Measurements from ENCODE around the gene CLIP3. TPM values are rescaled to one million over a fixed set of nuclear protein-coding genes. Genes with fewer than 3 reads are reported as not detected.
"Not testable (repeated sequence)": the region's sequence is repeated elsewhere in the genome, so short reads cannot be mapped to it uniquely, and the experiment has no call there.

The CLIP3 gene
- total RNA-seq, 4 donors from 2014 or later = 1.8 to 9.8 (median 5.2) TPM

DNA sequence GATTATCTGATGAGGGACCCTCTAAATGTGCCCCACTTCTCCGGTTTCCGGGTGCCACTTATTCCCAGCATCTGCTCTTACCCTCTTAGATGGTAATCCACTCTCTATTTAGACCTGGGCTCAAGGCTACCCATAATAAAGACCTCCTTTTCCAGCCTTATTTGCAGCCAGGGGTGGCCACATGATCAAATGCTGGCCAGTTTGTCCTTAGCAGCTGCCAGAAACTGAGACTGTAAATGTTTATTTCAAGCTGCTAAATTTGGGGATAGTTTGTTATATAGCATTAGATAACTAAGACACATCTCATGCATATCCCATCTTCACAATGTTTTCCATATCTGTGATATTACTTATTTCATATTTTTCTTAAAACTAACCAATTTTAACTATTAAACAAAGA, 11.3 kb upstream of the CLIP3 start:
- peaks cover 0 to 5% (median 0%) of the 10 kb centered on the region in 4 donors for H3K4me1 ChIP-seq
- no peak for DNase-seq
- H3K36me3 ChIP-seq = peaks cover 0 to 6% (median 0%) of the 10 kb centered on the region in 3 donors
- peak overlapping the region in 1 of 4 donors; percentile 10 for H3K27ac ChIP-seq
- no peaks in the 10 kb centered on the region for H3K9me3 ChIP-seq
- TF ChIP-seq, protein P1, sequence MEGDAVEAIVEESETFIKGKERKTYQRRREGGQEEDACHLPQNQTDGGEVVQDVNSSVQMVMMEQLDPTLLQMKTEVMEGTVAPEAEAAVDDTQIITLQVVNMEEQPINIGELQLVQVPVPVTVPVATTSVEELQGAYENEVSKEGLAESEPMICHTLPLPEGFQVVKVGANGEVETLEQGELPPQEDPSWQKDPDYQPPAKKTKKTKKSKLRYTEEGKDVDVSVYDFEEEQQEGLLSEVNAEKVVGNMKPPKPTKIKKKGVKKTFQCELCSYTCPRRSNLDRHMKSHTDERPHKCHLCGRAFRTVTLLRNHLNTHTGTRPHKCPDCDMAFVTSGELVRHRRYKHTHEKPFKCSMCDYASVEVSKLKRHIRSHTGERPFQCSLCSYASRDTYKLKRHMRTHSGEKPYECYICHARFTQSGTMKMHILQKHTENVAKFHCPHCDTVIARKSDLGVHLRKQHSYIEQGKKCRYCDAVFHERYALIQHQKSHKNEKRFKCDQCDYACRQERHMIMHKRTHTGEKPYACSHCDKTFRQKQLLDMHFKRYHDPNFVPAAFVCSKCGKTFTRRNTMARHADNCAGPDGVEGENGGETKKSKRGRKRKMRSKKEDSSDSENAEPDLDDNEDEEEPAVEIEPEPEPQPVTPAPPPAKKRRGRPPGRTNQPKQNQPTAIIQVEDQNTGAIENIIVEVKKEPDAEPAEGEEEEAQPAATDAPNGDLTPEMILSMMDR (IDR thresholded peaks at IDR 0.05) = no peak
- TF ChIP-seq POLR2A (IDR thresholded peaks at IDR 0.05) = no peak
- no peaks in the 10 kb centered on the region for H3K27me3 ChIP-seq
- H3K4me3 ChIP-seq = no peak overlapping the region

DNA sequence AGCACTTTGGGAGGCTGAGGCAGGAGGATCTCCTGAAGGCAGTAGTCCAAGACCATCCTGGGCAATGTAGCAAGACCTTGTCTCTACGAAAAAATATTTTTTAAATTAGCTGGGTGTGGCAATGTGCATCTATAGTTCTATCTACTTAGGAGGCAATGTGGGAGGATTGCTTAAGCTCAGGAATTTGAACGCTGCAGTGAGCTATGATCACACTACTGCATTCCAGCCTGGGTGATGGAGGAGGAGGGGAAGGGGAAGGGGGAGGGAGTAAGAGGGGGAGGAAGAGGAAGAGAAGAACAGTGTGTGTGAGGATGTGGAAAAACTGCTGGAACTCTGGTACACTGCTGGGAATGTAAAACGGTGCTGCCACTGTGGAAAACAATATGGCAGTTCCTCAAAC, 9.2 kb upstream of the CLIP3 start:
- peak overlapping the region in 2 of 4 donors; percentile 12 to 64 for H3K27ac ChIP-seq
- no peaks in the 10 kb centered on the region for H3K27me3 ChIP-seq
- TF ChIP-seq, protein P1 (IDR thresholded peaks at IDR 0.05) = no peak
- no peak for TF ChIP-seq POLR2A (IDR thresholded peaks at IDR 0.05)
- H3K9me3 ChIP-seq = no peaks in the 10 kb centered on the region
- peaks cover 0 to 5% (median 0%) of the 10 kb centered on the region in 4 donors for H3K4me1 ChIP-seq
- no peak overlapping the region for H3K4me3 ChIP-seq
- DNase-seq = no peak
- peaks cover 0 to 10% (median 0%) of the 10 kb centered on the region in 3 donors for H3K36me3 ChIP-seq

DNA sequence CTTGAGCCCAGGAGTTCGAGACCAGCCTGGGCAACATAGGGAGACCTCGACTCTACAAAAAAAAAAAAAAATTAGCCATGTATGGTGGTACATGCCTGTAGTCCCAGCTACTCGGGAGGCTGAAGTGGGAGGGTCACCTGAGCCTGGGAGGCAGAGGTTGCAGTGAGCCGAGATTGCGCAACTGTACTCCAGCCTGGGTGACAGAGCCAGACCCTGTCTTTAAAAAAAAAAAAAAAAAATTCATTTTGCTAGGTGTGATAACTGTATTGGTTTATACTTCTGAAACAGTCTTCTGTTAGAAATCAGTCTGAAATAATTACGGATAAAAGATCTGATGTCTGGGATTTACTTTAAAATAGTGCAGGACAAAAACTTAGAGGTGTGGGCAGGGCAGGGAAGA, 8.4 kb upstream of the CLIP3 start:
- H3K9me3 ChIP-seq, DNase-seq, H3K27me3 ChIP-seq, H3K4me1 ChIP-seq, H3K4me3 ChIP-seq: not testable (repeated sequence)
- Histone ChIP-seq H3K27ac (peak overlapping the region in 2 of 4 donors; percentile 12 to 64), H3K36me3 (peaks cover 0 to 10% (median 0%) of the 10 kb centered on the region in 3 donors)

DNA sequence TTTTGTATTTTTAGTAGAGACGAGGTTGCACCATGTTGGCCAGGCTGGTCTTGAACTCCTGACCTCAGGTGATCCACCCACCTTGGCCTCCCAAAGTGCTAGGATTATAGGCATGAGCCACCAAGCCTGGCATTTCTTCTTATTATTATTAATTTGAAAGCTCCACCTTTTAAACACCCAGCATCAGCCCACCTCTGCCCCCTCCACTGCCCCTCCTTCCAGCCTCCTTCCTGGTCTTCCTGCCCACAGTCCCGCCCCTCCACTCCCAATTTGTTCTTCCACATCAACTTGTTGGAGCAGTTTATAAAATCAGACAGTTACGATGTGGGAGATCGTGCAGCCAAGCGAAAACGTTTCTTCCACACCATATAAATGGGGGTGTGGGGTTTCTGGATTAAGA, 7.8 kb upstream of the CLIP3 start:
- peaks cover 0 to 5% (median 0%) of the 10 kb centered on the region in 4 donors for H3K4me1 ChIP-seq
- peaks cover 0 to 10% (median 0%) of the 10 kb centered on the region in 3 donors for H3K36me3 ChIP-seq
- TF ChIP-seq POLR2A (IDR thresholded peaks at IDR 0.05) = no peak
- TF ChIP-seq, protein P1 (IDR thresholded peaks at IDR 0.05) = no peak
- H3K27ac ChIP-seq = no peak overlapping the region
- no peak overlapping the region for H3K4me3 ChIP-seq
- no peaks in the 10 kb centered on the region for H3K9me3 ChIP-seq
- no peaks in the 10 kb centered on the region for H3K27me3 ChIP-seq
- DNase-seq = no peak

DNA sequence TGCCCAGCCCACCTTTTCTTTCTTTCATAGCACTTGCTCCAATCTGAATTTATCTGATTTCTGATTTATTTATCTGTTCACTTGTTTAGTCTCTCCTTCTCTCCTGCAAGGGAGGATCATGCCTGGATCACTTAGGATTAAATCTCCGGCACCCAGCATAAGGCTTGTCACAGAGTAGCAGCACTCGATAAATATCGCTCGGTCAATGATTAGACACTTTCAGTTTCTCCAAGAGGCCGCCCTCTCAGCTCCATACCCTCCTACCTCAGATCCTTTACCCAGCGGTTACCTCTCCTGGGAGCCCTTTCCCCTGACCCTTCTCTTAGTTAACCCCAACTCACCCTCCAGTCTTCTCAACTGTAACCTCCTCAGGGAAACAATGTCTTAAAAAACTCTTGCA, 1.4 kb downstream of the CLIP3 start:
- Histone ChIP-seq H3K27ac (no peak overlapping the region), H3K4me3 (no peak overlapping the region), H3K27me3 (no peaks in the 10 kb centered on the region), H3K36me3 (peaks cover 0 to 4% (median 0%) of the 10 kb centered on the region in 3 donors), H3K4me1 (peaks cover 0 to 9% (median 2%) of the 10 kb centered on the region in 4 donors), H3K9me3 (no peaks in the 10 kb centered on the region)
- no peak for TF ChIP-seq POLR2A (IDR thresholded peaks at IDR 0.05)
- TF ChIP-seq, protein P1 (IDR thresholded peaks at IDR 0.05) = no peak
- DNase-seq = no peak

DNA sequence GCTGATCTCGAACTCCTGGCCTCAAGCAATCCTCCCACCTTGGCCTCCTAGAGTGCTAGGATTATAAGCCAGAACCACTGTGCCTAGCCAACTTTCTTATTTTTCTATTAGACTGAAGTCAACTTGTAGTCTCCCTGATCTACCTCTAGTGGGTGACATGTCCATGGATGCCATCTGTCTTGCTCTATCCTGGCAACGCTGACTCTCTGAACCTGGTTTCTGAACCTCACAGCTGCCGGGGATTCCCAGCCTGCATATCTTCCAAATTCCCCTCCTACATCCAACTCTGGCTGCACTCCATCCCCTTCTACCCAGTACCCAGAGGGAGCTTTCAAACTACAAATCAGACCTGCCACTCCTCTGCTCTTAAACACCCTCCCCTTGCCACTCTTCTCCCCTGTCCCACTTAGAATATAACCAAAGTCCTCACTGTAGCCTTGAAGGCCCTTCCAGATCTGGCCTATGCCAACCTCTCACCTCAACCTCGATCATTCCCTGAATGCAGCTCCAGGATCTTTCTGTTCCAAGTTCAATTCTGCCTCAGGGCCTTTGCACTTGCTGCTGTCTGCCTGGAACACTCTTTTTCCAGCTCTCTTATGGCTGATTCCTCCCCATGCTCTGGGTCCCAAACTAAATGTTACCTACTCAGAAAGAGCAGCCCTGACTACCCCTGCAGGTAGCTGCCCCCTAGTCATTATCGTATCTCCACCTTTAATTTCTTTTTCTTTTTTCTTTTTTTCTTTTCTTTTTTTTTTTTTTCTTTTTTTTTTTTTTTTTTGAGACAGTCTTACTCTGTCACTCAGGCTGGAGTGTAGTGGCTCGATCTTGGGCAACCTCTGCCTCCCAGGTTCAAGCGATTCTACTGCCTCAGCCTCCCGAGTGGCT, 2.2 kb downstream of the CLIP3 start:
- DNase-seq = no peak
- Histone ChIP-seq H3K27me3 (no peaks in the 10 kb centered on the region), H3K9me3 (no peaks in the 10 kb centered on the region), H3K4me3 (no peak overlapping the region), H3K36me3 (peaks cover 0 to 8% (median 0%) of the 10 kb centered on the region in 3 donors), H3K27ac (no peak overlapping the region), H3K4me1 (peaks cover 0 to 9% (median 2%) of the 10 kb centered on the region in 4 donors)
- TF ChIP-seq POLR2A (IDR thresholded peaks at IDR 0.05) = no peak
- TF ChIP-seq, protein P1 (IDR thresholded peaks at IDR 0.05) = peak in 1 of 6 experiments; percentile 9
